K562 (cell line): ENCODE measurements around the gene SIK1. TPM values are rescaled to one million over a fixed set of nuclear protein-coding genes. Genes with fewer than 3 reads are reported as not detected.

ENCODE experiments used
- ATAC-seq: fragments of 200-7000 bp; cut with Tn5 transposase; 3 replicates; pipeline ENCODE4 v1.9.1; 2020; ENCODE audit warnings: moderate library complexity
- BruUV-seq: library from RNA; stranded (reverse); fragments of 400-500 nt; replicated peaks from 2 replicates; lab custom pipeline; 2021; lab: Mats Ljungman, UMichigan
- CTCF ChIA-PET: fragments of 300-600 bp; formaldehyde crosslinking; extraction: SDS; loops from one replicate; lab custom pipeline; 2021; ENCODE audit warnings: low intra/inter-chr PET ratio; lab: Yijun Ruan, JAX
- POLR2A ChIA-PET: fragments of 300-600, 350-650 bp; sonication (Branson Sonifier 250); formaldehyde crosslinking; extraction: SDS; loops from one replicate; lab custom pipeline; 2021; ENCODE audit warnings: antibody characterized with exemption, inconsistent platforms; lab: Yijun Ruan, JAX
- DNase-seq, 4 experiments: peaks; one replicate each; pipeline versions ENCODE4 v3.0.0 to v3.0.0-alpha.2; 2011 to 2018; ENCODE audit warnings: low spot score in 3 of 4, mixed read lengths in 3 of 4; ENCODE audit errors: extremely low read depth in 1 of 4
- FAIRE-seq: peaks from 2 replicates; lab custom pipeline; 2011; peaks lifted over from hg19 to GRCh38; lab: Jason Lieb, UNC
- H2AFZ ChIP-seq: 2 replicates; pipeline ENCODE4 v1.6.0; 2011; ENCODE audit warnings: low read depth, low read length, control low read depth, inconsistent platforms
- H3K27ac ChIP-seq: fragments of 200-600 bp; 3 replicates; pipeline ENCODE4 v1.8.0; 2011; ENCODE audit warnings: low read depth, mild to moderate bottlenecking, control low read depth, inconsistent platforms, low read length, moderate library complexity, mixed read lengths; ENCODE audit errors: extremely low read depth
- H3K27me3 ChIP-seq, 2 experiments: fragments of 300-600 bp in 1 of 2; 2 replicates in 1 of 2; 3 replicates in 1 of 2; pipeline versions ENCODE4 v1.6.0 to v1.8.0; 2011; ENCODE audit warnings: inconsistent platforms in 2 of 2, low read length in 2 of 2, mild to moderate bottlenecking in 1 of 2, mixed read lengths in 1 of 2, moderate library complexity in 1 of 2; ENCODE audit not compliant: control insufficient read depth in 2 of 2, insufficient read depth in 2 of 2
- H3K36me3 ChIP-seq: fragments of 300-600 bp; 3 replicates; pipeline ENCODE4 v1.8.0; 2011; ENCODE audit warnings: mild to moderate bottlenecking, low read length, inconsistent platforms; ENCODE audit not compliant: control insufficient read depth, insufficient read depth
- H3K4me1 ChIP-seq, 2 experiments: fragments of 200-600 bp in 1 of 2; replicated peaks in 1 of 2; 2 replicates in 1 of 2; 3 replicates in 1 of 2; pipeline versions ENCODE4 v1.5.1 to v1.8.0; 2011; ENCODE audit warnings: inconsistent platforms in 2 of 2, low read length in 2 of 2, mild to moderate bottlenecking in 1 of 2, mixed read lengths in 1 of 2, moderate library complexity in 1 of 2; ENCODE audit not compliant: control insufficient read depth in 2 of 2, insufficient read depth in 2 of 2
- H3K4me2 ChIP-seq: 2 replicates; pipeline ENCODE4 v1.6.1; 2011; ENCODE audit warnings: low read length, control low read depth, inconsistent platforms, mixed read lengths; ENCODE audit not compliant: insufficient read depth
- H3K4me3 ChIP-seq: fragments of 200-600 bp; sonication (generic), shearing (Covaris generic); 2 replicates; pipeline ENCODE4 v1.5.1; 2016; ENCODE audit warnings: control low read depth, inconsistent platforms
- H3K79me2 ChIP-seq: fragments of 200-600 bp; 3 replicates; pipeline ENCODE4 v1.8.0; 2011; ENCODE audit warnings: low read length, inconsistent platforms; ENCODE audit not compliant: control insufficient read depth, insufficient read depth
- H3K9ac ChIP-seq, 2 experiments: 2 replicates each; pipeline versions ENCODE4 v1.6.0 to v1.6.1; 2011; ENCODE audit warnings: low read depth in 2 of 2, low read length in 2 of 2, control low read depth in 1 of 2, inconsistent platforms in 1 of 2, mild to moderate bottlenecking in 1 of 2, mixed read lengths in 1 of 2; ENCODE audit not compliant: insufficient read depth in 1 of 2
- H3K9me1 ChIP-seq: one replicate; pipeline ENCODE4 v1.6.0; 2011; ENCODE audit warnings: inconsistent platforms, mild to moderate bottlenecking, low read length, moderate library complexity; ENCODE audit not compliant: control insufficient read depth, insufficient read depth
- H3K9me3 ChIP-seq: replicated peaks from 2 replicates; pipeline ENCODE4 v1.5.1; 2011; ENCODE audit warnings: low read depth, low read length, inconsistent platforms; ENCODE audit not compliant: control insufficient read depth, insufficient read depth
- H4K20me1 ChIP-seq: replicated peaks from 2 replicates; pipeline ENCODE4 v1.6.1; 2011; ENCODE audit warnings: low read length, inconsistent platforms, mixed read lengths; ENCODE audit not compliant: control insufficient read depth, insufficient read depth
- ADNP ChIP-seq: fragments of 200-800 bp; sonication (Bioruptor generic); IDR thresholded peaks from 2 replicates; pipeline ENCODE4 v1.6.1; 2016; ENCODE audit warnings: missing genetic modification characterization, missing compliant biosample characterization
- ARNT ChIP-seq, 2 experiments: fragments of 450-650 bp; IDR thresholded peaks; 2 replicates each; pipeline ENCODE4 v1.6.1; 2016; ENCODE audit warnings: mild to moderate bottlenecking in 1 of 2
- BRF1 ChIP-seq: IDR thresholded peaks from 3 replicates; pipeline ENCODE4 v1.6.1; 2011; ENCODE audit warnings: borderline replicate concordance, mild to moderate bottlenecking; ENCODE audit not compliant: insufficient read length; ENCODE audit errors: extremely low read depth
- GABPB1 ChIP-seq: sonication (generic); formaldehyde crosslinking; IDR thresholded peaks from 2 replicates; pipeline ENCODE4 v1.8.0; 2022; ENCODE audit warnings: mild to moderate bottlenecking, missing genetic modification reagents
- GATA2 ChIP-seq: sonication (generic); formaldehyde crosslinking; IDR thresholded peaks from 2 replicates; pipeline ENCODE4 v1.4.0; 2020; ENCODE audit warnings: mild to moderate bottlenecking, missing genetic modification reagents
- HINFP ChIP-seq: fragments of 450-650 bp; conservative IDR thresholded peaks from 2 replicates; pipeline ENCODE4 v1.6.1; 2016; ENCODE audit warnings: missing genetic modification characterization, low read depth, mild to moderate bottlenecking, control low read depth, missing compliant biosample characterization
- KAT7 ChIP-seq: sonication (generic); formaldehyde crosslinking; IDR thresholded peaks from 2 replicates; pipeline ENCODE4 v1.8.0; 2022; ENCODE audit warnings: missing genetic modification reagents, mild to moderate bottlenecking, borderline replicate concordance
- KDM1A ChIP-seq, 2 experiments: fragments of 450-650 bp; IDR thresholded peaks; 2 replicates each; pipeline ENCODE4 v1.6.1; 2016; ENCODE audit warnings: mild to moderate bottlenecking in 2 of 2
- KDM4B ChIP-seq, 2 experiments: fragments of 450-650 bp in 1 of 2; sonication (generic) in 1 of 2; IDR thresholded peaks; 2 replicates each; pipeline ENCODE4 v1.6.1; 2016 to 2017; ENCODE audit warnings: borderline replicate concordance in 2 of 2, antibody characterized with exemption in 1 of 2, low read depth in 1 of 2, mild to moderate bottlenecking in 1 of 2
- MAX ChIP-seq: sonication (generic); formaldehyde crosslinking; IDR thresholded peaks from 2 replicates; pipeline ENCODE4 v1.9.0; 2022; ENCODE audit warnings: mild to moderate bottlenecking, missing genetic modification reagents
- MYBL2 ChIP-seq, 2 experiments: fragments of 450-650 bp in 1 of 2; sonication (generic) in 1 of 2; formaldehyde crosslinking in 1 of 2; IDR thresholded peaks; 2 replicates each; pipeline versions ENCODE4 v1.6.1 to v1.8.1; 2017 to 2022; ENCODE audit warnings: borderline replicate concordance in 1 of 2, inconsistent platforms in 1 of 2, low read depth in 1 of 2, mild to moderate bottlenecking in 1 of 2, missing genetic modification reagents in 1 of 2, moderate library complexity in 1 of 2
- POLR2AphosphoS5 ChIP-seq: IDR thresholded peaks from 2 replicates; pipeline ENCODE4 v1.6.1; 2011; ENCODE audit warnings: mild to moderate bottlenecking, low read depth, low read length, moderate library complexity; ENCODE audit not compliant: control insufficient read depth, insufficient read depth
- SETDB1 ChIP-seq: IDR thresholded peaks from one replicate; pipeline ENCODE4 v1.6.1; 2012; ENCODE audit warnings: low read length, control low read depth, inconsistent platforms
- SRSF3 ChIP-seq: fragments of 200-400 bp; formaldehyde crosslinking; IDR thresholded peaks from 2 replicates; pipeline ENCODE4 v1.6.1; 2016; ENCODE audit warnings: mild to moderate bottlenecking, low read length, moderate library complexity; ENCODE audit not compliant: insufficient read depth
- UBTF ChIP-seq, 2 experiments: IDR thresholded peaks; 2 replicates each; pipeline ENCODE4 v1.6.1; 2012; ENCODE audit warnings: improper control_type of control experiment in 2 of 2, low read depth in 2 of 2, low read length in 2 of 2, borderline replicate concordance in 1 of 2
- ZNF282 ChIP-seq: sonication (generic); formaldehyde crosslinking; IDR thresholded peaks from 2 replicates; pipeline ENCODE4 v1.8.1; 2023; ENCODE audit warnings: missing genetic modification reagents
- WGBS: fragments of 100-300 bp; shearing (Covaris generic); methylation state at CpG from one replicate; pipeline ENCODE4 v1.1.6; 2016; ENCODE audit warnings: low coverage, mixed read lengths; ENCODE audit not compliant: insufficient coverage; ENCODE audit errors: missing lambda C conversion rate; 5-methylcytosine and 5-hydroxymethylcytosine counted together
- in situ Hi-C: fragments of 300-500 bp; cut with MboI; formaldehyde crosslinking; loops from 4 replicates; pipeline ENCODE4 v1.15.0; 2018; ENCODE audit warnings: inconsistent platforms, mixed read lengths
- intact Hi-C: fragments of 100-400 bp; cut with micrococcal nuclease; formaldehyde crosslinking; loops from 2 replicates; pipeline ENCODE4 v1.14.2; 2022
- polyA plus RNA-seq, 8 experiments: library from polyadenylated mRNA; depleted of rRNA in 4 of 8; stranded (reverse) in 5 of 8; unstranded in 3 of 8; fragments of >200 nt; fragmentation: Nextera tagmentation in 2 of 8; fragmentation: Illumina TruSeq in 1 of 8; extraction: Ambion mirVana in 2 of 8; extraction: Trizol in 1 of 8; gene quantifications; 2 replicates each; pipeline versions ENCODE4 v1.2.1 to v1.2.3, GENCODE V29; 2011 to 2014; ENCODE audit warnings: inconsistent platforms in 1 of 8, missing spikeins in 1 of 8
- total RNA-seq, 7 experiments: library from RNA; depleted of rRNA in 6 of 7; stranded (reverse); fragments of >200 nt in 6 of 7; fragmentation: Illumina TruSeq in 2 of 7; extraction: Trizol in 2 of 7; gene quantifications; 2 replicates each; pipeline versions ENCODE4 v1.2.1 to v1.2.3, GENCODE V29; 2011 to 2021; ENCODE audit warnings: low replicate concordance in 1 of 7

Gene SIK1
- total and polyA plus RNA-seq, 9 of the 15 experiments (the other 6 are each of a cell fraction or from before 2014, with no cell fraction given) = 0.45 to 4.3 (median 1.8) TPM; not detected in 2

- Histone ChIP-seq H3K27ac (no peak overlapping the region), H3K4me2 (no peak overlapping the region), H3K27me3 (peaks cover 38 to 68% of the 10 kb centered on the region in 2 experiments; a peak in 4 of 5 replicates), H3K9me3 (no peaks in the 10 kb centered on the region), H3K4me3 (no peak overlapping the region), H3K36me3 (no peaks in the 10 kb centered on the region), H2AFZ (no peak overlapping the region), H3K9me1 (peaks cover 4% of the 10 kb centered on the region), H3K9ac (peak overlapping the region in 1 of 2 experiments; percentile 36; a peak in 1 of 4 replicates), H3K4me1 (peaks cover 0 to 9% of the 10 kb centered on the region in 2 experiments; a peak in 2 of 5 replicates), H3K79me2 (no peaks in the 10 kb centered on the region), H4K20me1 (peaks cover 30% of the 10 kb centered on the region)
- BruUV-seq = no TSS peak
- in situ Hi-C loops (no loop called here), intact Hi-C loops (no loop called here)
- no peak for FAIRE-seq
- ATAC-seq = no peak
- WGBS = 4% methylated on average over 16 of the region's 16 CpGs
- no peak for DNase-seq
- CTCF ChIA-PET = no interaction called here
- POLR2A ChIA-PET = interaction anchor here (0.7 to 1.1 kb wide), 2 partner anchors 10 to 43 kb away, joined by 4 to 5 read pairs; no protein-coding TSS in a partner anchor
- no peak for TF ChIP-seq MYBL2 (IDR thresholded peaks at IDR 0.05; ENCODE audit: low read depth)
- TF ChIP-seq MYBL2 (CRISPR knock-in tag; IDR thresholded peaks at IDR 0.05; ENCODE audit: borderline replicate concordance) = no peak
- TF ChIP-seq GABPB1 (CRISPR knock-in tag) = no peak
- TF ChIP-seq POLR2AphosphoS5 = no peak
- no peak for TF ChIP-seq HINFP (tag)
- TF ChIP-seq BRF1 = no peak
- no peak for TF ChIP-seq ADNP (tag)
- TF ChIP-seq KAT7 = no peak
- no peak for TF ChIP-seq KDM1A (IDR thresholded peaks at IDR 0.05)
- TF ChIP-seq SRSF3 = no peak
- TF ChIP-seq ARNT (IDR thresholded peaks at IDR 0.05) = no peak
- no peak for TF ChIP-seq UBTF (IDR thresholded peaks at IDR 0.05; ENCODE audit: borderline replicate concordance in 1 of 2, low read depth in 2 of 2, low read length in 2 of 2)
- no peak for TF ChIP-seq KDM4B (IDR thresholded peaks at IDR 0.05; ENCODE audit: borderline replicate concordance in 2 of 2, low read depth in 1 of 2)
- TF ChIP-seq ZNF282 (CRISPR knock-in tag) = no peak
- TF ChIP-seq GATA2 = no peak
- TF ChIP-seq SETDB1 = no peak
- TF ChIP-seq MAX (CRISPR knock-in tag) = no peak
These were observed 52.6 kb downstream of the SIK1 start for GRCh38 chr21:43374228-43374885.
